ENCODE data around the gene TJP1.
"Not testable (repeated sequence)": the region's sequence is repeated elsewhere in the genome, so short reads cannot be mapped to it uniquely, and the experiment has no call there.

Gene TJP1

GRCh38 chr15:29670266-29670665 lies 152.0 kb downstream of the TJP1 start:
- in situ Hi-C loops (cut with MboI; ENCODE audit: low sequenced_read_pairs): no loop called here

- in situ Hi-C loops (cut with MboI; ENCODE audit: low sequenced_read_pairs): no loop called here
These were observed 152.4 kb downstream of the TJP1 start for GRCh38 chr15:29669823-29670222.

GRCh38 chr15:29668120-29668602 lies 154.1 kb downstream of the TJP1 start:
- in situ Hi-C loops (cut with MboI; ENCODE audit: low sequenced_read_pairs): no loop called here

GRCh38 chr15:29666241-29666640 lies 156.0 kb downstream of the TJP1 start:
- in situ Hi-C loops (cut with MboI; ENCODE audit: low sequenced_read_pairs): no loop called here

DNA sequence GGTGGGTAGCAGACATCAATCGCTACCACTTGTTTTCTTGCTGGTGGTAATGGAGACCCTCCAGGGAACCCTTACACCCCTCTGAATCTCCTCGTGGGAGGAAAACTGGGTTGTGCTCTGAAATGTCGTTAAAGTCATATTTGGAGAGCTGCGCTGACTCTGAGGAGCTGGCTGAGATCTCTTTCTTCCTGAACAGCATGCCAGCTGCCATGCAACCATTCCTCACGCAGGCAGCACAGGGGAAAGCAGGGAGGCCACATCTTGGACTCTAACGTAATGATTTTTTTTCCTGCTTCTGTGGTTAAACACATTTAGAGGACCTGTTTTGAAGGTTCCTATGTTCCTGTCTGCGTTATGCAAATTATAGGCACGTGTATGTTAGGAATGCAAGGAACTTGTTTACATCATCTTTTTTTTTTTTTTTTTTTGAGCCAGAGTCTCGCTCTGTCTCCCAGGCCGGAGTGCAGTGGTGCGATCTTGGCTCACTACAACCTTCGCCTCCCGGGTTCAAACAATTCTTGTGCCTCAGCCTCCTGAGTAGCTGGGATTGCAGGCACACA lies 156.7 kb downstream of the TJP1 start:
- in situ Hi-C loops (cut with MboI; ENCODE audit: low sequenced_read_pairs): no loop called here

DNA sequence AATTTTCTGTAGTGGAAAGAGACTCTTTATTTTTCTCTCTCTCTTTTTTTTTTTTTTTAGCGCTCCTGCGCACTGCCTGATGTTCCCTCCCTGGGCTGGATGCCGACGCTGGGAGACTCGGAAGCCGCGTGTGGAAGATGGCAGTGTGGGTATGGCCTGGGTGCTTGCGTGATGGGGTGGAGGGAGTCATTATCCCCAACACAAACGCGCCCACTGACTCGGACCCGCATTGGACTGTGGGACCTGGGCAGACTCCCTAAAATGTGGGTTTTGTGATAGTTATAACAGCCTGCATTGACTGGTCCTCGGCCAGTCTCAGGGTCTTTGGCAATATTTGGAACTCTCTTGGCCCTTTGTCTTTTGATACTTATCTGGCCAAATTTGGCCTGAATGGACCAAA lies 157.9 kb downstream of the TJP1 start:
- in situ Hi-C loops (cut with MboI; ENCODE audit: low sequenced_read_pairs): no loop called here

DNA sequence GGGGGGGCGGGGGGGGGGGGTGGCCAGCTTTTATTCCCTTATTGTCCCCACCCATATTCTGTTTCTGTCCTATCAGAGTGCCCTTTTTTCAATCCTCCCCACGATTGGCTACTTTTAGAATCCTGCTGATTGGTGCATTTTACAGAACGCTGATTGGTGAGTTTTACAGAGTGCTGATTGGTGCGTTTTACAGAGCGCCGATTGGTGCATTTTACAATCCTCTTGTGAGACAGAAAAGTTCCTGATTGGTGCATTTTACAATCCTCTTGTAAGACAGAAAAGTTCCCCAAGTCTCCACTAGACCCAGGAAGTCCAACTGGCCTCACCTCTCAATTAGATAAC lies 164.8 kb downstream of the TJP1 start:
- in situ Hi-C loops (cut with MboI; ENCODE audit: low sequenced_read_pairs): not testable (repeated sequence)

GRCh38 chr15:29656636-29657475 lies 165.4 kb downstream of the TJP1 start:
- in situ Hi-C loops (cut with MboI; ENCODE audit: low sequenced_read_pairs): no loop called here

GRCh38 chr15:29652595-29652994 lies 169.7 kb downstream of the TJP1 start:
- in situ Hi-C loops (cut with MboI; ENCODE audit: low sequenced_read_pairs): no loop called here

GRCh38 chr15:29651476-29652233 lies 170.6 kb downstream of the TJP1 start:
- in situ Hi-C loops (cut with MboI; ENCODE audit: low sequenced_read_pairs): no loop called here
